NCI-H1092 (cell line): ENCODE results near the gene GLIPR2.

Experiments used
- DNase-seq: peaks from one replicate; lab custom pipeline; 2025; lab: John Stamatoyannopoulos, UW

GLIPR2 gene

GRCh38 chr9:36194326-36195000 lies 57.9 kb downstream of the GLIPR2 start:
- no peak for DNase-seq

DNA sequence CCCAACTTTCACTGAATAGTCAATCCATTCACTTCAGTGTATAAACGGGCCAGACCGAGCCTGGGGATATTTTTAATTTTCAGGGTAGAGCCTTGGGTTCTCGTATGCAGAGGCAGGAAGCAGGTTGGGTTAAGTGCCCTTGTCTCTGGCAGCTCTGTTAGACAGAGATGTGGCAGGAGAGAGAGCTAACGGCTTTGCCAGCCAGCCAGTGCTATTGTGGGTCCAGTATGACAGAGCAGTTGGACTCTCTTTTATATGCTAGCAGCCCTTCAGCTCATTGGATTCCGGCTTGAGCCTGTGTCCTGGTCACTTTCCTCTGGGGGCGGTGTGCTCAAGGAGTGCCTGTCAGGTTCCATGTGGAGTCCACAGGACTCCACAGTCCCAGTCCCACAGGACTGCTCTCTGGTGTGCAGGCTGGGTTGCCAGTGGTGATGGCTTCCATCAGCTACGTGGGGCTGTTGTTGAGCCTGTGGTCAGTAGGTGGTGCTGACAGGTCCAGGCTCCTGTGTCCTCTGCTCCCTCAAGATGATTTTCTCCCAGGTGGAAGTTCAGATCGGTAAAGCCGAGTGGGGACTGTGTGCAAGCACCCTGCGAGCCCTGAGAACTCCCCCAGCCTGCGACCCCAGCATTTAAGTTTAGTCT lies 68.5 kb downstream of the GLIPR2 start:
- DNase-seq = no peak

- DNase-seq = no peak
These were observed 70.5 kb downstream of the GLIPR2 start for GRCh38 chr9:36207016-36207415.

DNA sequence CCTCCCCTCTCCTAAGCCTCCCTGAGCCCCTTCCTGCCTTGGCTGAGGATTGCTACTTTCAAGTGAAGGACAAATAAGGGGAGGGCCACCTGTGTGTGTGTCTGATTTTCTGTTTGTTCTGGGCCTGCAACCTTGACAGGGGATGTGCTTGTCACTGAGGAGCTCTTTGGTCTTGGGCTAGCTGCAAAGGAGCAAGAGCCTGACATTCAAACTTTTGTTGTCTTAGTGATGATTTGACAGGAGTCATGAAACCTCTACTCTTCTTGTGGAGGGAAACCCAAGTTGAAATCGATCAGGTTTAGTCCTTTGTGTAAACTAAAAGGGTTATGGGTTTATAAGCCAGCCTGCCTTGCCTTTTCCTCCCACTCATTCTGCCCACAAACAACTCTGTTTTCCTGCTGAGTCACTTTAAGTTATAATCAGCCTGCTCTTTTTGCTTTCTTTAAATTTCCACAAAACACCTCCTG lies 71.0 kb downstream of the GLIPR2 start:
- no peak for DNase-seq

- no peak for DNase-seq
These were observed 72.2 kb downstream of the GLIPR2 start for GRCh38 chr9:36208521-36209253.

DNA sequence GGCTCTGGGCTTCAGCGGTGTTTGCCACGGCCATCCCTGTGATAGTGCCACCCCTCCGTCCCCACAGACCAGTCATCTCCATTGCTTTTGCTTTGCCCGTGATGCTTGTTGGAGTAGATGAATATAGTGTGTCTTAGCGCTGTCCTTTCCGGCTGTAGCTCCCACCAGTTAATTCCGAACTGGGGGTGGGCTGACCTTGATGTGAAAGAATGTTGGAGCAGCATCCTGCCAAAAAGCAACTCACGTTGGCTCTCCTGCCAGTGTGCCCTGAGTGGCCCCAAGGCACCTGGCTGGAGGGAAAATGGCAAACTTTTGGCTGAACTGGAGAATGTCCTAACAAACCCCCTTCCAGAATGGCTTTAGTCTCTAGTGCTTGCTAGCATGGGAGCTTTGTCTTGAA lies 74.2 kb downstream of the GLIPR2 start:
- DNase-seq = no peak

- DNase-seq = no peak
These were observed 75.0 kb downstream of the GLIPR2 start for GRCh38 chr9:36211510-36211909.

GRCh38 chr9:36213387-36213786 lies 76.9 kb downstream of the GLIPR2 start:
- DNase-seq = no peak
